Lung (tissue), 12 donors: ENCODE data around the gene LRRC47. TPM values are rescaled to one million over a fixed set of nuclear protein-coding genes. Genes with fewer than 3 reads are reported as not detected.

ENCODE experiments used
- ATAC-seq: fragments of 200-7000 bp; cut with Tn5 transposase; one replicate; pipeline ENCODE4 v1.9.1; 2020; ENCODE audit warnings: moderate number of reproducible peaks; ENCODE audit not compliant: insufficient read depth, low FRiP score
- DNase-seq, 3 donors: peaks; one replicate each; pipeline ENCODE4 v3.0.0-alpha.2; 2013 to 2017
- H3K27ac ChIP-seq, 2 donors: one replicate each; pipeline ENCODE4 v1.5.1; 2013; ENCODE audit warnings: mild to moderate bottlenecking in 2 of 2, moderate library complexity in 2 of 2, control low read depth in 1 of 2, inconsistent platforms in 1 of 2, low read depth in 1 of 2, low read length in 1 of 2
- H3K27me3 ChIP-seq, 3 donors: one replicate each; pipeline ENCODE4 v1.5.1; 2013; ENCODE audit warnings: low read length in 2 of 3; ENCODE audit not compliant: control insufficient read depth in 3 of 3, insufficient read depth in 3 of 3
- H3K36me3 ChIP-seq, 4 donors: one replicate each; pipeline ENCODE4 v1.5.1; 2013; ENCODE audit warnings: low read length in 4 of 4, mild to moderate bottlenecking in 1 of 4, moderate library complexity in 1 of 4; ENCODE audit not compliant: control insufficient read depth in 4 of 4, insufficient read depth in 4 of 4
- H3K4me1 ChIP-seq, 5 donors: one replicate each; pipeline ENCODE4 v1.5.1; 2013; ENCODE audit warnings: low read length in 5 of 5, mild to moderate bottlenecking in 2 of 5, moderate library complexity in 1 of 5; ENCODE audit not compliant: control insufficient read depth in 5 of 5, insufficient read depth in 5 of 5
- H3K4me3 ChIP-seq: one replicate; pipeline ENCODE4 v1.5.1; 2013; ENCODE audit warnings: mild to moderate bottlenecking, control low read depth, moderate library complexity
- H3K9ac ChIP-seq, 2 donors: one replicate each; pipeline ENCODE4 v1.5.1; 2013; ENCODE audit warnings: low read length in 2 of 2, control low read depth in 1 of 2; ENCODE audit not compliant: insufficient read depth in 1 of 2
- H3K9me3 ChIP-seq, 4 donors: one replicate each; pipeline ENCODE4 v1.5.1; 2013; ENCODE audit warnings: low read length in 3 of 4, mild to moderate bottlenecking in 1 of 4, moderate library complexity in 1 of 4; ENCODE audit not compliant: control insufficient read depth in 4 of 4, insufficient read depth in 3 of 4
- CTCF ChIP-seq: IDR thresholded peaks from 2 replicates; pipeline ENCODE4 v1.5.1; 2012; ENCODE audit warnings: mild to moderate bottlenecking; ENCODE audit errors: control extremely low read depth, extremely low read depth
- WGBS, 2 donors: extraction: QIAGEN DNeasy Blood & Tissue Kit; methylation state at CpG; one replicate each; pipeline ENCODE4 v1.1.7; 2013; 5-methylcytosine and 5-hydroxymethylcytosine counted together
- polyA plus RNA-seq, 2 donors: library from polyadenylated mRNA; stranded (reverse); fragments of 200-250 nt; gene quantifications; one replicate each; pipeline ENCODE4 v1.2.1, GENCODE V29; 2013
- total RNA-seq, 2 donors: library from RNA; depleted of rRNA in 1 of 2; stranded (reverse); fragments of >200 nt in 1 of 2; gene quantifications; one replicate each; pipeline ENCODE4 v1.2.1, GENCODE V29; 2014 to 2021
- donor health status: control.
- donor health status: control.
- donor health status: Bipolar disorder and iron deficiency.
- donor health status: healthy.
- donor health status: DM: yes; HTN: yes; CAD: no.

LRRC47 gene
- total and polyA plus RNA-seq, 4 donors, result 14.4 to 33.9 (median 20.5) TPM

- Histone ChIP-seq H3K27ac (no peak overlapping the region), H3K4me3 (no peak overlapping the region), H3K27me3 (no peaks in the 10 kb centered on the region), H3K9ac (no peak overlapping the region), H3K4me1 (peaks cover 0 to 20% (median 4%) of the 10 kb centered on the region in 5 donors), H3K9me3 (no peaks in the 10 kb centered on the region), H3K36me3 (peaks cover 4 to 32% (median 18%) of the 10 kb centered on the region in 4 donors)
- TF ChIP-seq CTCF, result no peak
- DNase-seq (no peak), ATAC-seq (no peak)
- 85 to 91% methylated on average over 24 of the region's 24 CpGs for WGBS, 2 donors
Observed at GRCh38 chr1:3742439-3743298, 53.6 kb downstream of the LRRC47 start.

GRCh38 chr1:3741566-3742438 lies 54.5 kb downstream of the LRRC47 start:
- 96 to 99% methylated on average over 22 of the region's 22 CpGs for WGBS, 2 donors
- H3K27me3 ChIP-seq, result no peaks in the 10 kb centered on the region
- H3K4me1 ChIP-seq, result peaks cover 0 to 20% (median 4%) of the 10 kb centered on the region in 5 donors
- no peak overlapping the region for H3K4me3 ChIP-seq
- DNase-seq, result no peak
- ATAC-seq, result no peak
- TF ChIP-seq CTCF, result no peak
- no peaks in the 10 kb centered on the region for H3K9me3 ChIP-seq
- no peak overlapping the region for H3K27ac ChIP-seq
- peaks cover 4 to 35% (median 18%) of the 10 kb centered on the region in 4 donors for H3K36me3 ChIP-seq
- H3K9ac ChIP-seq, result no peak overlapping the region

GRCh38 chr1:3740752-3741151 lies 55.5 kb downstream of the LRRC47 start:
- H3K4me1 ChIP-seq, result peaks cover 0 to 13% (median 4%) of the 10 kb centered on the region in 5 donors
- TF ChIP-seq CTCF, result no peak
- DNase-seq, result no peak
- H3K9me3 ChIP-seq, result no peaks in the 10 kb centered on the region
- no peak overlapping the region for H3K9ac ChIP-seq
- no peak overlapping the region for H3K4me3 ChIP-seq
- H3K27me3 ChIP-seq, result no peaks in the 10 kb centered on the region
- WGBS, 2 donors, result 94 to 96% methylated on average over 13 of the region's 13 CpGs
- no peak for ATAC-seq
- H3K27ac ChIP-seq, result no peak overlapping the region
- H3K36me3 ChIP-seq, result peaks cover 4 to 42% (median 20%) of the 10 kb centered on the region in 4 donors
